ENCODE data around the gene KEL.

The KEL gene

DNA sequence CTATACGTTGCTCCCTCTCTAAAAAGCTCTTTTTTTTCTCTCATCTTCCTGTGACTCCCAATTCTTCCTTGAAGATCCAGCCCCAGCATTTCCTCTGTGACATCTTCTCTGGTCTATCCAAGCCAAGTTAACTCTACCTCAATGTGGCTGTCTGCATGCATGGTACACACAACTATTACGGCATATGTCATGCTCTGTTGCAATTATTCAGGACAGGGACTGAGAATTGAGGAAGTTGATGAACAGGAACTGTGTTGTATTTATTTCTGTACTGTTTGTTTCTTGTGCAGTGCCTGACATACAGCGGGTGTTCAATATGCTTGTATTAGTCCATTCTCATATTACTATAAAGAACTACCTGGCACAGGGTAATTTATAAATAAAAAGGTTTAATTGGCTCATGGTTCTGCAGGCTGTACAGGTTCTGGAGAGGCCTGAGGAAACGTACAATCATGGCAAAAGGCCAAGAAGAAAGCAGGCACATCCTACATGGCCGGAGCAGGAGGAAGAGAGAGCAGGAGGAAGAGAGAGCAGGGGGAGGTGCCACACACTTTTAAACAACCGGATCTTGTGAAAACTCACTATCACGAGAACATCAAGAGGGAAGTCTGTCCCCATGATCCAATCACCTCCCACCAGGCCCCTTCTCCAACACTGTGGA lies 34.9 kb downstream of the KEL start:
- no peak for DNase-seq

DNA sequence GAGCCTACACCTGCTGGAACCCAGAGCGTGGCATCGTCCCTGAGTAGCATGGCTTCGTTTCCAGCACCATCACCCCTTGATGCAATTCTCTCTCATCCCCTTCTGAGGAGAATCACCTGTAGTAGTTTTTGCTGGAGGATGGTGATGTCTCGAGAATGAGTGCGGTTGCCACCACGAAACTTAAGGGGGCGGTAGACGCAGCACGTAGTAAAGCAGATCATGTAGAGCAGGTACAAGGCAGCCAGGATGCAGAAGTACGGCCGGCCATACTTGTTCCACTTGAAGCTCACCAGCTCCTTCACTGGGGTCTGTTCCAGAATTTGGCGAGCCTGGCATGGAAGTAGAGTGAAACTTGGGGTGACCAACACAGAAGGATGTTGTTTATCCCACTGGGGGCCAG lies 36.8 kb downstream of the KEL start:
- no peak for DNase-seq

DNA sequence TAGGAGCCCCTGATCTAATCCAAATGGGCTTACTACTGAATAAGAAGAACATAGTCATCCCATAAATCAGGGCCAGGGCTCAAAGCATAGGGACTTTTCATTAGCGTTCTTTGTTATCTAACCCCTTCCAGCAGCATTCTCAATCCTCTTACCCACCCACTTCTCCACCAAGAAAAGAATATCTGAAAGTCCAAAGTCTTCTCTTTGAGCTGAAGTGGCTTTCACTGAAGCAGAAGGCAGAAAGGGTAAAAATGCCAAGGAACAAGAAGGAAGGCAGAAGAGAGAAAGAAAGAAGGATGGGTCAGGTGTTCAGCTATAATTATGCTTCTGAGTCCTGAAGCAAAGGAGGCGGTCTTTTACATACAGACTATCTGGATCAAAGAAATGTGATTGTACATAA lies 38.8 kb downstream of the KEL start:
- DNase-seq: no peak

DNA sequence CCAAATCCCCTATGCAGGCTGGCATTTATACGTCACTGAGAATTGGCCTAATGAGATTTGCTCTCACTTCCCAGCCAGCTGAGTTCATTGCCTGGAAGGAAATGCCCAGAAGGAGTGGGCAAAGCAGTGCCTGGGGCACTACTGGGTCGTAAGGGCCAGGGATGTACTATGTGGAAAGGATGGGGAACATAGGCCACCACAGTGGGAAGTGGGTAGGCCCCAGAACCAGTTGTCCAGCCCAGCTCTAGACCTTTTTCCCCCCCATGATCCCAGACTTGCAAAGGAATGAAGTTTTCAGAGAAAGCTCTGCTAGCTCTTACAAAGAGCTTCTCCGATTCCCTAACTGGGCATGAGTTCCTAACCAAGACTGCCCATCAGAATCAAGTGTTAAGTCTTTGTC lies 42.5 kb downstream of the KEL start:
- DNase-seq: no peak

DNA sequence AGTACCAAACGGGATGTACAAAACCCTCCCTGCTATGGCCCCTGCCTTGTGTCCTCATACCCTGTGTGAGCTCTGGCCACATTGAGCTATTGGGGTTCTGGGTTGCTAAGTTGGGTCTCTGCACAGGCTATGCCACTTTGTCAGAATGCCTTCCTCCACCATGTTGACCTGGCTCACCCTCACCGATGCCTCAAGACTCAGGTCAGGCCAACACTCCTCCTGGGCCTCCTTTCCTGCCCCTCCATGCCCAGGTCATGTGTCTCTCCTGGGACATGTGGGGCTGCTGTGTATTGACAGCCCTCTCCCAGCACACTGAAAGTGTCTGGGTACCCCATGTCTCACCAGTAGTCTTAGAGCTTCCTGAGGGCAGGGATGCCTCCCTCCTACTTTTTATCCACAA lies 43.3 kb downstream of the KEL start:
- DNase-seq: no peak

DNA sequence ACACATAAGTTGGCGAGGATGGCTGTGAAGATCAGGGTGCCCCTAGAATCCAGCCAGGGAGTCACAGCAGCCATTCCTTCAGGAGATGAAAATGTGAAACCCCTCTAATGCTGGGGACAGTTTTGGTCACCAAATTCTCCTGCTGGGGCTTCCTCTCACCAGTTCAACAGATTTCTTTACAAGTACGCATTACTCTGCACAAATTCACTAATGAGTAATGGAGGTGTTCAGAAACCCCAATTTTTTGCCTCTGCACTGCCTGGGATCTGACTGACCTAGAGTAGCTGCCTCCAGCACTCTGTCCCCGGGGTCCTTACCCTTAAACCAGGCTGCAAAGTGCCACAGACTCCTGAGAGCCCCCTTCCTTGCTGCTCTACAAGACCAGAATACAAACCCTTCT lies 44.7 kb downstream of the KEL start:
- DNase-seq: no peak

DNA sequence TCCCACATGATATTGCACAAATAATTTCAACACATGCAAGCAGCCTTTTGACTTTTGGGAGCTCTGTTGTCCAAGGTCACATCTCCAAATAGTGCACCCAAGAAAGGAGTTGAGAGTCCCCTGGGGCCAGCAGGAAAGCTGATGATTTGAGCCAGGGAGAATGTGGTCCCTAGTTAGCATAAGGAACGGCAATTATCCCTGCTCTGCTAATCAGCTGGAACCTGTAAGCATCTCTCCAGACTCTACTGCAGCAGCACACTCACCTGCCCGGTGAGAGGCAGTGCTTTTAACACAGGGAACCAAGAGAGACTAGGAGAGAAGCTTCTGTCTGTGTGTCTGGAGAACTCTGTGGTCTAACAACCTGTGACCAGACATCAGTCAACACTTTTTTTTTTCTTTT lies 45.7 kb downstream of the KEL start:
- no peak for DNase-seq

DNA sequence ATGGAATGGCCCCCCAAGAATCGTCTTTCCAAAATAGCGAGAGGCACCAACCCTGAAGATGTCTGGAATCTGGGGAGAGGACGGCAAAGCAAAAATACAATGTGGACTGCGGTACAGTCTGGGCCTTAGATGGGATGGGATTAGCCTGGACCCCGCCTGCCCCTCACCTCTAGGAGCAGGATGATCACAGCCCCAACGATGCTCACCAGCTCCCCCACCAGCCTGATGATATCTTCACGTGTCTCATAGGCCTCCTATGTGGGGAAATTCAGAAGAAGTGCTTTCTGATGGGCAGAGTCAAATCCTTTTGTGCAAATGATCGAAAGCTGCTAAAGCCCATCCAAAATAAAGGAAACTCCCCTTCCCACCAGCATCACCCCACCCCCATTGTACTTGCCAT lies 46.8 kb downstream of the KEL start:
- DNase-seq: no peak

DNA sequence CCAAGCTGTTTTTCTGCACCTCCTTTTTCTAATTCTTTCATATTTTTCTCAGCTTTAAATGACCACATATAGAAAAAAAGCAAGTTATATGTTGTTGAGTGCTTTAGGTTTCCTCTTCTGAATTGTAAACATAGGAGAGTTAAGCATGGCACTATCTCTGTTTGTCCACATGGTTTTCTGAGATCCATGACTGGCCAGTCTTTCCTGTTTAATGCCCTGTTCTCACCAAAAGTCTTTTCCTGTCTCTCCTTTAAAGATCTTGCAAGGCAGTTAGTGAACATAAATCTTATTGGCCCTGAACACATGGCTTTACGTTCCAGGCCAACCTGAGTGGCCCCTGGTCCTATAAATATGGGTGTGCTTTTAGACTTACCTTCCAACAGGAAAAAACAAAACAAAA lies 48.0 kb downstream of the KEL start:
- no peak for DNase-seq

DNA sequence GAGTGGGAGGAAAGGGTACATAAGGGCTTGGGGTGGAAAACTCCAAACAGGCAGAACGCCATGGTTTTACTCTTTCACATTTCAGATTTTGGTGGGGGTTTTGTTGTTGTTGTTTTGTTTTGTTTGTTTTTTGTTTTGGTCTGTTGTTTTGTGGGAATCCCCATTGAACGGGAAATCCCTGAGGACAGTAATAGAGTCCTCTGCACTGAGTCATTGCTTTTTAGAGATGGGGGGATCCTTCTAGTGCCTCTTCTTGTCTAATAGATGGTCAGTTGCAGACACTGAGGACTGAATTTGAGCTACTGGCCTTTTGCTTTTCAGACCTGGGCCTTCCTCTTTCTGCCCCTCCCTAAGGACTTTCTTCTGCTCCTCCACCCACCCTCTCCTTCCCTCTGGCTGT lies 48.6 kb downstream of the KEL start:
- no peak for DNase-seq

DNA sequence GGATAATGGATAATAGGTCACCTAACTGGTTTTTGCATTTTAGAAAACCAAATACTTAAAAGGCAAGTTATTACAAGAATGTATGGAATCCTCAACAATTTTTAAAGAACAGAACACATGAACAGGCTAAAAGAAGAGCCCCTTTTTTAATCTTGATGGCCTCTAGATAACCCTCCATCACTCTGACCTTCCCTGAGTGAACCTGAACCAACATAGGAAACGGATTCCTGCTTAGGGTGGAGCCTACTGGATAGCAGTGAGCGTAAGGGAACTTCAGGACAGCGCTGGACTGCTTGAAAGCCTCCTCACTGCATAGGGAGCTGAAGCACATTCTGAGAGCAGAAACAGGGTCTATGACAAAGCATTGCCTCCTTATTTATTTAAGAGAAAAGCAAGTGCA lies 49.1 kb downstream of the KEL start:
- DNase-seq: no peak

DNA sequence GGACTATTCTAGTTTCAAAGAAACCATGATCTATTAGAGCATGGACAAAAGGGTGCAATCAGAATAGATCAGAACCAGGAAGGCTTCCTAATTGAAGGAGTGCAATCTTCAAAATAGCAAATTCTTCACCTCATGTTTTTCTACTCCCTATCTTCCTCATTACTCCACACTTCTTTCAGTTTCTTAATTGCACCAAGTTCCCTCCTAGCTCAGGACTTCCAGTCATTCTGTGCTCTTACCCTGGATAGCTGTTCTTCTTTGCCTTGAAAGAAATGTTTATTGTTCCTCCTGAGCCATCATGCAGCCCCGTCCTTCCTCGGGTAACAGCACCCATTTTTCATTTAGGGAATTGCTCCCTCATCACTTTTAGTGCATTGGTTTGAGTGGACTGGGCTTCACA lies 51.7 kb downstream of the KEL start:
- no peak for DNase-seq

DNA sequence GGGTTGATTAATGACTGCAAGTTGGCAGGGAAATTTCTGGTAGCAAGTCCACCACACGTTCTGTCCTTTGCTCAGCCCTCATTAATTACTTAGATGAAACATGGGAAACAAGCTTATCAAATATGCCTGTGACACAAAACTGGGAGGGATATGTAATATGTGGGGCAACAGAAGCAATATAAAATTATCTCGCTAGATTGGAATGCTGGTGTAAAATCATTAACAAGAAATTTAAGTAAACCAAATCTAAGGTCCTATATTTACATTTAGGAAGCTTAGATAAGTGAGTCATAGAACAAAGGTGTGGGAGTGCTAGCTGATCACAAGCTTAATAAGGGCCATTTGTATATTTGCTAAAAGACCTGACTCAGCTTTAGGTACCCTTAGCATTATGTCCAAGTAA lies 52.1 kb downstream of the KEL start:
- DNase-seq: no peak

DNA sequence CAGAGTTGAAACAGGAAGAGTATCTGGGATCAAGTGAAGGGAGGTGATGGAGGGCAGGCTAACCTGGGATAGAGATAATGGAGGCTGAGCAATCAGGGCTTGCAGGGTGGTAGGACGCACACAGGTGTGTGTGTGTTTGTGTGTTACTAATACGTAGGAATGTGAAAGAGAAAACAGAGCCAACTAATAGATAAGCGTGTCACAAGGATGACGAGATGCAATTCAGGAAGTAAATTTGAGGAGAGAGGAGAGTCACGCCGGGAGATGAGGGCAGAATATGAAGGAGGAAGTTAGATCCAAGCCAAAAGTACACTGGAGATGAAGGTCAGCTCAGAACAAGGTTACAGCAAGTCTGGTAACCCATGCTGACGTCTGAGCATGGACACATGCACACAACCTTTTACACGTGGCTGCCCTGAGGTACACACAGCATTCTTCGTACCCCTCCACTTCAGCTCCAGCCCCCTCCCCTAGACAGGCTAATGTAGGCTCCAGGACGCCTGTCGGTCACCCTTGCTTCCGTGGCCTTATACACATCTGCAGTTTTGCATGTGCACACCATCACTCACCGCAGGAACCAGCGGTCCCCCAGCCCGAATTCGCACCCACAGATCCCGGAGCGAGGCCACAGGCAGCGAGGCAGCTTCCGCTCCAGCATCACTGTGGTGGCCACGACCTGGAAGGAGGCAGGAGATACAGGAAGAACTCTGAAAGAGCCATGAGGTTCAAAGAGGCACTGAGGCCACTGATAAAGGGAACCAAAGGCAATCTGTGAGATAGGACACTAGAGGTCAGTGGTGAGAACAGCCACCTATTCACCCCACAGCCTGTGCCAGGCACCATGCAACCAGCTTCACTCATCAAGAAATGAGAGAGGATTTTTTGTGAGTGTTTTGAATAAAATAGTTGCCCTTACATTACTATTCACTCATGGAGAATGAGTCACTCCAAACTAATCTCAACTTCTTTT lies 53.0 kb downstream of the KEL start:
- no peak for DNase-seq

DNA sequence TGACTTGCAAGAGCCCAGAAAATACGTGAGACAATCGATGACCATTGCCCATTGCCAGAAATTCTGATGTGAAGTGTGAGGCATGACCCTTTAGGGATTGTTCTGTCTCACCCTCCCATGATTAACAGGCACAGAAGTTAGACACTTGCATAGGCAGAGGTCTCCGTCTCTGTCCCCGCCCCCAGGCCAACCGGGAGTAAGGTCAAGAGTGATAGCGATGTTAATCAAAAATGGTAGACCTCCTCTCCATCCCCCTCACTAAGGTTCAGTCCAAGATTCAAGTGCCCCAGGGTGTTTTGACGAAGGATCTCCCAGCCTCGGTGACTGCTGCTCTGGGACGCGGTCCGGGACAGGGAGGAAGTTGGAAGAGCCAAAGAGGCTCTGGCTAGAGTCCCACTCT lies 53.9 kb downstream of the KEL start:
- no peak for DNase-seq

DNA sequence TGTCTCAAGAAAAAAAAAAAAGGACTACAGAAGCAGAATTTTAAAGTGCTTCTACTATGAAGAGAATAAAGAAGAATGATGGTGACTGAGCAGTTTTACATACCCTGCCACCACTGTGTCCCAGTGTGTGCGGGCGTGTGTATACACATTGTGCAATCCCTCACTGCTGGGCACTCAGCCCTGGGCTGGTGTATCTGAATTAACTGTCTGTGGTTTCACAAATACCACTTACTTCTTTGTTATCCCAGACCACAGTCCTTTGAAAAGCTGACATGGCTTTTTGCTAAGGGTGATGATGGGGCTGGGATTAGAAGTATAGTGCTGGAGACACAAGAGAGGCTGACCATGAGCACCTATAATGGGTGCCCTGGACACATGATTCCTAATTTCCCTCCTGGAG lies 55.5 kb downstream of the KEL start:
- DNase-seq: no peak

DNA sequence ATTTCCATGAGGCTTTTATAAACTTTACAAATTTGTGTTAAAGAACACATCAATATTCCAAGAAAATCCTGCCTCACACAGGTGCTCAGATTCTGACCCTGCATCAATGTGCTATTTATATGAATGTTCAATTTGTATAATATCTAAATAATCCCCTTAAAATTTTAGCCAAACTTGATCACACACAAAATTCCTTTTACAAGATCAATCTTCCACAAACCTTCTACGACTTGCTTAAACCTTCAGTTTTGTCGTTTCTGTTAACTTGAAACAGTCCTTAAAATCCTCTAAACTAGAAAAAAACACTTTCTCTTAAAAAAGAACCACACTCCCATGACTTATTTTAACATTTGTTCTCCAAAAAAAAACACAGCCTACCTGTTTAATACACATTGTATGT lies 56.4 kb downstream of the KEL start:
- no peak for DNase-seq

DNA sequence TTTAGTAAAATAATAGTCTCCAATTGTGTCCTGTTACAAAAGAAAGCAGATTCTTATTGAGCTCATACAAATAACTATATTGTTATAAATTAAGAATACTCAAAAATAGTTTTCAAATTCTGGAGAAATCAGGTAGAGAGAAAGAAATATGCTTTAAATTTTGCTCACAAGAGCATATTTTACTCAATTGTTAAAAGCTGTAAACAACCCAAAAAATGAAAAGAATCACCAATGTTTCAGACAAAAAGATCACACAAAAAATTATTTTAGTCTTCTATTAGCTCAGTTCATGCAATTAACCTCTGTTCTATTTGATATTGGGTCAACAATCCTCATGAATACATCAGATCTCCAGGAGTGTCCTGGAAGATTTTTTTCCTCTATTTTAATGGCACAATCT lies 58.0 kb downstream of the KEL start:
- no peak for DNase-seq

DNA sequence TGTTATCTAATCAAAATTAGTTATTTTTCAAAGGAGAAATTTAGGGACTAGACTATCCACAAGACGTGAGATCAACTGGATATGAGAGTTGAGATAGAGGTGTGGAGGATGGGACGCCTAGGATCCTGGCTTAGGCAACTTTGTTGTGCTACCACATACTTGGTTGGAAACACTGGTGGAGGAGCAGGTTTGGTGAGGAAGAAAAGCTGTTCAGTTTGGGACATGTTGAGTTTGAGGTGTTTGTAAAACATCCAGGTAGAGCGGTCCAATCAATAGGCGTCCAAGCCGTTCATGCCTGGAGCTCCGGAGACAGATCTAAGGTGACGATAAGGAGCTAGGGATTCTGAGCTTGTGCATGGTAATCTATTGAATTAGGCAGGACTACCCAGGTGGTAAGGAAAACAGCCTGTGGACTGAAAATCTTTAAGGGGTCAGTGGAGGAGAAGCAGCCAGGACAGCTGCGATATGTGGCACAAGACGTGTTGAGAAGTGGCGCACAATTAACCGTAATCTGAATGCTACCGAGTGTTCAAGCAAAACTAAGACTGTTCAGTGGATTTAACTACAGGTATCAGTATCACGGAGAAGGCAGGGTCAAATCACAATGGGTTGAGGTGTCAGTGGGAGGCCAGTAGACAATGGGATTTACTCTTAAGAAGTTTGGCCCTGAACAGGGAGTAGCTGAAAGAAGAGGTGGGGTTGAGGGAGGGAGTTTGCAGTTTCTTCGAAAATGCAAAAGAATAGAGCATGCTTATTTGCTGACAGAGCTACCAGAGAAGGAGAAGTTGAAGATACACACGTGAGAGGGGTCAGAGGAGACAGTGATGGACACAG lies 60.5 kb downstream of the KEL start:
- DNase-seq: no peak

DNA sequence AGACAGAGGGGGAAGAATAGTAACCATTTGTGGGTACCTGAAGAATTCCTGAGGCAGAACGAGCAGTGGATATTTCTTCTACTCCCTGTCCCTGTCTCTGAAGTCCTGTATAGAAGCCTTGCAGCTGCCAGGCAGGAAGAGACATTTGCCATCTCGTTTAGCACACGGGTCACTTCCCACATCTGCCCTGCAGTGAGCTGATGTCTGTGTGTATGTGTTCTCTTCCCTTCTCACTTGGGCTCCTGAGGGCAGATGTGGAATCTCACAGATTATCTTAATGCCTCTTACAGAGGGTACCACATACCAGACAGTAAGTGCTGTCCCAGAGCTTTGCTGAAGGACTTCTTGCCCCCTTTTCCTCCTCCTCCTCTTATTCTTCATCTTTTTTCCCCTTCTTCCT lies 62.5 kb downstream of the KEL start:
- DNase-seq: no peak

DNA sequence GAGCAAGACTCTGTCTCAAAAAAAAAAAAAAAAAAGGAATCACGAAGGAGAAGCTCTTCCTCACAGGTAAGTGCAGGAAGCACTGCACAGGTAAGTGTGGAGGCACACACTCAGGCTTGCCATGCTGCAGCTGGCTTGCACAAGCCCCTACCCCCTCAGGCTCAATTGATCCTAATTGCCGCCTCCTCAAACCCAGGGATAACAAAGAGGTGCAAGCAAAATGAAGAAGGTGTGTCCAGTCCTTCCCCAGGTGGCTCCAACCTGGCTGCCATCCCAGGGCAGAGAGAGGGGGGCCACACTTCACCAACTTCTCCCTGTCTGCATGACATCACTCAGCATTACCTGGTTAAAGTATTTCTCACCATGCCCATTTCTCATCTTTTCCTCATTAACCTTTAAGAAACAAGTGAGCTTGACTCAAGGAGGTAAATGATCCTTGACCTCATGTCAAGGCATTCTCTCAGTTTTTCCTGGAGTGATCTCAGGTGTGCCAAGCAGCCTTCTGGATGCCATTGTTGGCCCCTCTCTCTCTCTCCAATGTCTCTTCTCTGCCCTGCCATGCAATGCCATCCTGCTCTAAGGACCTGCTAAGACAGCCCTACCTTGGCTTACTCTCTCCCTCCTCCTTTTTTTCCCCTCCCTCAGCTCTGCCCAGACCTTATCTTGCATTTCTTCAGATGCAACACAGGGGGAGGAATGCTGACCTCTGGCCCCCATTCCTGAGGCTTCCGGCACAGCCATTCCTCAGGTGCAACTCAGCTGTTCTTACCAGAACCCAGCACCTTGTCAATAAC lies 63.6 kb downstream of the KEL start:
- DNase-seq: no peak

DNA sequence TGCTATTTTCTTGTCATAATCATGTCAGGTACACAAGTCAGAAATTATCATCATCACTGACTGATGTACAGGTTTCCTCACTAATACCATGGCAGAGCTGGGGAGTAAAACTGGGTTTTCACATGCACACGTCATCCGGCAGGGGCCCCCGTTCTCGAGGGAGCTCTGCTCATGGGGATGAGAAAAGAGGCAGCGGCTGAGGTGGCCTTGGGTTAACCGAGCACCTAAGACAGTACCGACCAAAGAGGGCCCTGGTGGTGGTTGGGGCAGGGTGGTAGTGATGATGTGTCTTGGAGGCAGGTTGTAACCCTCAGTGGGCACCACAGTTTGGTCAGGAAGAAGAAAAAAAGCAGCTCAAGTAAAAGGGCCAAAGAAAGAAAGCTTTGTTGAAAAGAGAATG lies 64.5 kb downstream of the KEL start:
- no peak for DNase-seq

All from activated CD8-positive, alpha-beta memory T cell treated with anti-CD3 and anti-CD28 coated beads, Interleukin-2, amount 50 U/mL, for 4 hours (primary cell).